ENCODE results near the gene CLIC2. TPM values are rescaled to one million over a fixed set of nuclear protein-coding genes. Genes with fewer than 3 reads are reported as not detected.

CLIC2 gene
- total and polyA plus RNA-seq, 4 donors, result 24.6 to 31.5 (median 26.4) TPM

- TF ChIP-seq CTCF (IDR thresholded peaks at IDR 0.05; ENCODE audit: control extremely low read depth, extremely low read depth), result no peak
- no peak for DNase-seq
- WGBS, 2 donors, result 54 to 89% methylated on average over 3 of the region's 3 CpGs
- no peak overlapping the region for H3K27ac ChIP-seq (ENCODE audit: low read depth in 1 of 2, low read length in 1 of 2)
- H3K9ac ChIP-seq (ENCODE audit: insufficient read depth in 1 of 2, low read length in 2 of 2), result no peak overlapping the region
- H3K36me3 ChIP-seq (ENCODE audit: control insufficient read depth in 4 of 4, insufficient read depth in 4 of 4, low read length in 4 of 4), result no peaks in the 10 kb centered on the region
- H3K4me1 ChIP-seq (ENCODE audit: control insufficient read depth in 5 of 5, insufficient read depth in 5 of 5, low read length in 5 of 5), result no peaks in the 10 kb centered on the region
- no peak for ATAC-seq (ENCODE audit: insufficient read depth, low FRiP score)
- H3K9me3 ChIP-seq (ENCODE audit: control insufficient read depth in 4 of 4, insufficient read depth in 3 of 4, low read length in 3 of 4), result peaks cover 0 to 3% (median 0%) of the 10 kb centered on the region in 4 donors
- no peak overlapping the region for H3K4me3 ChIP-seq
- H3K27me3 ChIP-seq (ENCODE audit: control insufficient read depth in 3 of 3, insufficient read depth in 3 of 3, low read length in 2 of 3), result peaks cover 0 to 4% (median 0%) of the 10 kb centered on the region in 3 donors
Measured at GRCh38 chrX:155259752-155260151, 74.7 kb downstream of the CLIC2 start.

- Histone ChIP-seq H3K27ac (ENCODE audit: low read depth in 1 of 2, low read length in 1 of 2) (no peak overlapping the region), H3K36me3 (ENCODE audit: control insufficient read depth in 4 of 4, insufficient read depth in 4 of 4, low read length in 4 of 4) (no peaks in the 10 kb centered on the region), H3K4me3 (no peak overlapping the region), H3K9me3 (ENCODE audit: control insufficient read depth in 4 of 4, insufficient read depth in 3 of 4, low read length in 3 of 4) (no peaks in the 10 kb centered on the region), H3K4me1 (ENCODE audit: control insufficient read depth in 5 of 5, insufficient read depth in 5 of 5, low read length in 5 of 5) (no peaks in the 10 kb centered on the region), H3K9ac (ENCODE audit: insufficient read depth in 1 of 2, low read length in 2 of 2) (no peak overlapping the region), H3K27me3 (ENCODE audit: control insufficient read depth in 3 of 3, insufficient read depth in 3 of 3, low read length in 2 of 3) (no peaks in the 10 kb centered on the region)
- no peak for TF ChIP-seq CTCF (IDR thresholded peaks at IDR 0.05; ENCODE audit: control extremely low read depth, extremely low read depth)
- WGBS, 2 donors, result 38 to 81% methylated on average over 1 of the region's 1 CpG
- DNase-seq, result no peak
- no peak for ATAC-seq (ENCODE audit: insufficient read depth, low FRiP score)
Measured at GRCh38 chrX:155251391-155251790, 83.0 kb downstream of the CLIC2 start.

- Histone ChIP-seq H3K9me3 (ENCODE audit: control insufficient read depth in 4 of 4, insufficient read depth in 3 of 4, low read length in 3 of 4) (peaks cover 0 to 4% (median 0%) of the 10 kb centered on the region in 4 donors), H3K27me3 (ENCODE audit: control insufficient read depth in 3 of 3, insufficient read depth in 3 of 3, low read length in 2 of 3) (no peaks in the 10 kb centered on the region), H3K36me3 (ENCODE audit: control insufficient read depth in 4 of 4, insufficient read depth in 4 of 4, low read length in 4 of 4) (no peaks in the 10 kb centered on the region), H3K4me3 (no peak overlapping the region), H3K4me1 (ENCODE audit: control insufficient read depth in 5 of 5, insufficient read depth in 5 of 5, low read length in 5 of 5) (no peaks in the 10 kb centered on the region), H3K9ac (ENCODE audit: insufficient read depth in 1 of 2, low read length in 2 of 2) (no peak overlapping the region), H3K27ac (ENCODE audit: low read depth in 1 of 2, low read length in 1 of 2) (no peak overlapping the region)
- no peak for DNase-seq
- no peak for TF ChIP-seq CTCF (IDR thresholded peaks at IDR 0.05; ENCODE audit: control extremely low read depth, extremely low read depth)
- WGBS, 2 donors, result 66 to 82% methylated on average over 4 of the region's 4 CpGs
- no peak for ATAC-seq (ENCODE audit: insufficient read depth, low FRiP score)
Measured at GRCh38 chrX:155247497-155247896, 86.9 kb downstream of the CLIC2 start.

- Histone ChIP-seq H3K27ac (ENCODE audit: low read depth in 1 of 2, low read length in 1 of 2) (no peak overlapping the region), H3K9ac (ENCODE audit: insufficient read depth in 1 of 2, low read length in 2 of 2) (no peak overlapping the region), H3K4me3 (no peak overlapping the region), H3K36me3 (ENCODE audit: control insufficient read depth in 4 of 4, insufficient read depth in 4 of 4, low read length in 4 of 4) (no peaks in the 10 kb centered on the region), H3K27me3 (ENCODE audit: control insufficient read depth in 3 of 3, insufficient read depth in 3 of 3, low read length in 2 of 3) (no peaks in the 10 kb centered on the region), H3K4me1 (ENCODE audit: control insufficient read depth in 5 of 5, insufficient read depth in 5 of 5, low read length in 5 of 5) (no peaks in the 10 kb centered on the region), H3K9me3 (ENCODE audit: control insufficient read depth in 4 of 4, insufficient read depth in 3 of 4, low read length in 3 of 4) (peaks cover 0 to 4% (median 0%) of the 10 kb centered on the region in 4 donors)
- TF ChIP-seq CTCF (IDR thresholded peaks at IDR 0.05; ENCODE audit: control extremely low read depth, extremely low read depth), result no peak
- DNase-seq (no peak), ATAC-seq (ENCODE audit: insufficient read depth, low FRiP score) (no peak)
- WGBS, 2 donors, result 65 to 80% methylated on average over 1 of the region's 1 CpG
Measured at GRCh38 chrX:155246748-155247147, 87.7 kb downstream of the CLIC2 start.

All from lung (tissue), 12 donors.